H54 (cell line): ENCODE data around the gene RUNX2.

Source experiments
- DNase-seq: peaks from one replicate; pipeline ENCODE4 v3.0.0; 2011; ENCODE audit warnings: low spot score, mixed read lengths; ENCODE audit not compliant: insufficient read length
- FAIRE-seq: peaks from 3 replicates; lab custom pipeline; 2011; peaks lifted over from hg19 to GRCh38; lab: Jason Lieb, UNC
- POLR2A ChIP-seq: IDR thresholded peaks from 2 replicates; pipeline ENCODE4 v1.6.1; 2011; ENCODE audit warnings: low read depth, mild to moderate bottlenecking, low read length

The RUNX2 gene

DNA sequence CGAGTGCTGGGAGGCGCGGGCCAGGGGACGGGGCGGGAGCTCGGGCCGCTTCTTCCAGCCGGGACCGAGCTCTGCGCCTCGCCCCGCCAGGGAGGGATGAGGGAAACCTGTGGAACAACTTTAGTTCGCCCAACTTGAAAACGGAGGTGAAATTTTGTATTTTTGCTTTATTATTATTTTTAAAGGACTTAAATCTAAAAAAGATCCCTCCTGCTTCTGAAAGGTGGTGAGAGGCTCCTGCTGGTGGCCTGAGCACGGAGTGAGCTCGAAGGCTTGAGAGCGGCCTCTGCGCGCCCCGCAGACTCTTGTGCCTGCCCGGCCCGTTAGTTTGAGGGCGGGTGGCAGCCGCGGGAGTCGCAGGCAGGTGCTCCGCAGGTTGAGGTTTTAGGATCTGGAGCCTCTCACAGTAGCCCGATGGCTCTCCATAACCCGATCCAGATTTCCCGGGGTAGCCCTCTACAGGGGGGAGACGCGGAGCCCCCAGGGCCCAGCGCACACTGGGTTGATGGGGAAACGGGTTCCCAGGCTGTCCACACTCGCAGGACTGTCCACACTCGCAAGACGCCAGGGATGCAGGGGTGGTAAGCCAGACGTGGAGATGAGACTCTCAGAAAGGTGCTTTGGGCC is 95.8 kb downstream of the RUNX2 start:
- TF ChIP-seq POLR2A, result no peak
- DNase-seq (no peak), FAIRE-seq (no peak)

DNA sequence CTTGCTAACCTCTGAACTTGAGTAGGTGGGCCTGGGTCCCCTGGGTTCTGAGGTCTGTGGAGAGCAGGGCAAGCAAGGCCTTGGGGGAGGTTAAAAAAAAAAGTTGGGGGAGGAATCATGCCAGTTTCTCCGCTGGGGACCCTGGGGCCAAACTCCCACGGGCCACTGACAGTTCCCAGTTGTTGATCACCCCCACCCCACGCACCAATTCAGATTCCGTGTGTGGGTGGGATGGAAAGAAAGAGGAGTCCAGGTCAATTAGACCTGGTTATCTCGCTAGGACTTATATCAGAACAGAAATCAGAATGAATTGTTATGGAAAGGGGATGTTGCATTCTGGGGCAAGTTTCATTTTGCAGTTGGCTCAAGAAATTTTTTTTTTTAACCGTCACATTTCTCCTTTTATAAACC is 96.3 kb downstream of the RUNX2 start:
- DNase-seq (no peak), FAIRE-seq (no peak)
- no peak for TF ChIP-seq POLR2A

DNA sequence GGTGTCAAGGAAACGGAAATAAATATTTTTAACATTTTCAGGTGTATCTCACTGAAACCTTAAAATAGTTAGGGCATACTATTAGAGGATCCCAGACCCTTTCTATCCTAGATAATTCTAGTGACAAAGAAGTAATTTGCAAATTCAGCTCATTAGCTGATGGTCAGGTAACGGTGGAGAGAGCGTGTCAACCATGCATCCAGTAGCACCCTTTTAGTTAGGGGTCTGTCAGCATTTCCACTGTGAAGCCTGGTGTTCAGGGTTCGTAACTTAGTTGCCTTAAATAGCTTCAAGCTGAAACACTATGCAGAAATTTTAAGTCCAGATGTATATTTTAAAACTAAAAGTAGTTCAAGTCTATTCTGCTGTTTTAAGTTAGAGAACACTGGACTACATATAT is 98.1 kb downstream of the RUNX2 start:
- TF ChIP-seq POLR2A, result no peak
- DNase-seq (no peak), FAIRE-seq (no peak)

DNA sequence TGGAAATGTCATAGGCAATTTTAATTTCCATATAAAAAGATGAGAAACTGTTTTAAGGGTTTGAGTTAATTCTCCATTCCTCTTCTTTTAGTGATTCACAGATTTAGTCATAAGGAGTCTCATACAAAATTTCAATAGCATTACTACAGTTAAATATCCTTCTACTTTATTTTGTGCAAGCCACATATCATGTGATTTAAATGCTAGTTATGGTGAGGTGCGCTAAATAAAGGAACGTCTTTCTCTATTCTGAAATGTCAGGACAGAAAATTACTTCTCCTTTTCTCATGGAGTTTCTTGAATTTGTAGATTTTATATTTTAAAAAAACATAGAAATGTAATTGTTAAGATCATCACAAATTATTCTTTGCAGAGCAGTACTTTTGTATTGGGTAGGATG is 99.6 kb downstream of the RUNX2 start:
- no peak for TF ChIP-seq POLR2A
- no peak for DNase-seq
- peak; percentile 41 for FAIRE-seq

DNA sequence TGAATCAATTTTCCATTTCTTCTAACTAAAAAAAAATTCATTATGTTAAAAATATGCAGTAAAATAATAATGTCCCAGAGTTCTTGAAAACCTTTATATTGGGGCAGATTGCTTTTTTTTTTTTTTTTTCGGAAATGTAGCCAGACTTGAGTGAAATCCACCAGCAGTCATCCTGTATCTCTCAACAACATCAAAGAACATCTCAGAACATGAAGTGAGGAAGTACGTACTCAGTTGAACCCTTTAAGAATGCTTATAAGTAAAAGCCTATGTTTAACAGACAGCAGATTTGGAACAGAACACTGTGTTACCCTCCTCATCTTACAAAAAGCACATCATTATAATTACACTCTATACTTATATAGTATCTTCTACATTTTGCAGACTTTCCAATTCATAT is 100.6 kb downstream of the RUNX2 start:
- no peak for TF ChIP-seq POLR2A
- DNase-seq, result no peak
- FAIRE-seq, result peak; percentile 6

DNA sequence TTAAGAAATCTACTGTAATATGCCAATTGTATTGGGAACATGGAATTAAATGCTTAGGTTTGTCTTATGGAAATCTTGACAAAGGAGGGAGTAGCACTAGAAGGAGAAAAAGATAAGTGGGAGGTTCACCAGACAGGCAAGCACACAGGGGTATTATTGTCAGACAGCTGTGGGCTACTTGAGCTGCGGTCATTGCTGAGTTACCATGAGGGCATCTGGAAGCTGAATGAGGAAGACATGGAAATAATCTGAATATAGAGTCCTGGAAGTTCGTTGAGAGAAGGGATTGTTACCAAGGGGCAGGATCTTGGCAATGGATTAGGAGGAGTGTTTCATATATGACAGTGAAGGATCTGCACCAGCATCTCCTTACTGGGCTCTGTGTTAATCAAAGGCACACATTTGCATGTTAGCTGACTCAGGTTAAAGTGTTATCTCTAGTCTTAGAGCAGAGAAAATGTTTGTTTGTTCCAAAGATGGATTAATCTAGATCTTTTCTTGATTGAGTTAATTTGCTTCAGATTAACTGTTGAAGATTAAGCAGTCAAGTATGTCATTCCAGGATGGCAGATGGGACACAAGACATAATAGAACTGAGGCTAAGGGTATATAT is 102.6 kb downstream of the RUNX2 start:
- no peak for TF ChIP-seq POLR2A
- DNase-seq (no peak), FAIRE-seq (peak; percentile 70)

DNA sequence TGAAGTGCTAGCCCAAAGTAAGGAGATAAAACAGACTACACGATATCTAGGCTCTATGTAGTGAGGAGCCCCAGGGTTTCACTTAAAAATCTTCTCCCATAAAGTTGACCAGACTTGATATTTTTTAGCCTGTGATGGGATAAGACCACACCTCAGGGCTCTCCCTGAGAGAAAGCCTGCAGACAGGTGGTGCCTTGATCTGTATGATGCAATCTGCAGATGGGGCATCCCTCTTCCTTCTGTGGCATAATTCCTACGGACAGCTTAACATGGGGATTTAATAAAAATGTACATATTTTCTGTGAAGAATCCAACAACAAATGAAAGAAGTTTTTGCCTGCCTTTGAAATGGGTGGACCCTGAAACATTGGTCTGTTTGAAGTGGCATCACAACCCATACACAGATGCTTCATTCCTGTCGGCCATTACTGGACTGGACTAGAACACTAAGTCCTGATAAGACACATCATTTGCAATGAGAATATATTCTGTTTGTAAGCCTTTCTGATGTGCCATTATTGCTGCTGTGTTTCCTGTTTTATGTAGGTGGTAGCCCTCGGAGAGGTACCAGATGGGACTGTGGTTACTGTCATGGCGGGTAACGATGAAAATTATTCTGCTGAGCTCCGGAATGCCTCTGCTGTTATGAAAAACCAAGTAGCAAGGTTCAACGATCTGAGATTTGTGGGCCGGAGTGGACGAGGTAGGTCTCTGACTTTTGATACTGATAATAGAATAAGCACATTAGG is 103.4 kb downstream of the RUNX2 start:
- DNase-seq, result no peak
- TF ChIP-seq POLR2A, result no peak
- peak; percentile 88 for FAIRE-seq

DNA sequence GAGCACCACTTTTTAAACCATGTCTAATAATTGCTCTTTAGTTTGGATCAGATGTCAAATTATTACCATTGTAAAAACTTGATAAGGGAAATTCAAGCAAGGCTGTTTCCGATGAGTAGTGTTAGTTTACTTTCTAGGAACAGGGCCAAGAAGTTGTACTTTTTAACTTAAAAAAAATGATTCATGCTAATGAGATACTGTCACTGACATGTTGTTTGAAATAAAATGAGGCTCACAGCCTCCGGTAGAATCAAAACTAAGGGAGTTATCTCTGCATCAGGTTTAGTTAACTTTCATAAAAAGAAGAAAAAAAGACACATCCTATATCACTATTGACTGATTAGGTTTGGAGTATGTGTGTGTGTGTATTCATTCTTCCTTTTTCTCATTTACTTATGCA is 104.8 kb downstream of the RUNX2 start:
- no peak for DNase-seq
- FAIRE-seq, result peak; percentile 87
- no peak for TF ChIP-seq POLR2A

DNA sequence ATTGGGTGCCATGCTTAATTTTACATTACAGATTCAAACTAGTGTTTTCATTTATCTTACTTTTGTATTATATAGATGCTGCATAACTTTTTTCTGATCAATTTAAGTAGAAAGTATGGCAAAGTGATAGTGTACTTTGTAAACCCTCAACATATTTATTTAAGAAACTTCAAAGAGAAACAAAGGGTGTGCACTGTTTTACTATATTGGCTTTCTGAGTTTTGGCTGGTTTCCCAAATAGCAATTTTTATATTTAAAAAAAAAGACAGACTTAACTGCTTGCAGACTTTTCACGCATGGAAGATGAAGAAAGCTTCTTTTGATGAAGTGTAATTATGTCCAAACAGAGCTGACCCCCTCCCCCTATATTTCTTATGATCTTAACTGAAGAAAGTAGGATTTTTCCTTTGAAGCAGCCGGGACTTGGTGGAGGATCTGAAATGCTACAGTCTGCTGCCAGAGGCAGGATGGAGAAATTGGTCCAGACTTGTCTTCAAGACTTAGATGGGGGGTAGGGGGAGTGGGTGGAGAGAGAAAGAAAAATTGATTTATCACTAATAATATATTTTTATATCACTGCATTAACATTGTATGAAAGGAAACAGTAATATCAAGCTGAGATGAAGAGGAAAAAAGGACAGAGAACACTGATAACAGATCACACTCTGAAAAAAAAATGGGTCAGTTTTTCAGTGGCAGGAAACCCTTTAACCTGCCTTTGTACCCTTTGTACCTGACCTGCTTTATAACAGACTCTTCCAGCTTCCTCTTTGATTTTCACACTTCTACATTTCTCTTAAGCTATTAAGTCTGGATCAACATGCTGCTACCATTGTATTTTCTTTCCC is 105.6 kb downstream of the RUNX2 start:
- FAIRE-seq (no peak), DNase-seq (no peak)
- no peak for TF ChIP-seq POLR2A

DNA sequence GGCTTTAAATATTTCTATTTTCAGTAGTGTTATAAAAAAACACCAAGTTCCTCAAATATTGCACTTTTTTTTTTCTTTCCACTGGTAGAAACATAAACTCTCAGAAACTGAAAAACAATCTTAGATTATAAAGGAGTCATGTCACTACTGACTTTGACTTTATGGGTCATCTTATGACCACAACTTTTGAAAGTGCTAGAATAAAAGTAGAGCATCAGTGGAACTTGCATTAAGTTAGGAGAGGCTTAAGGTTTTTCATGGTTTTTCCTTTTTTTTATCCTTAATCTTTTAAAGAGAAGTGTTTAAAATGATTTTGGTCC is 106.2 kb downstream of the RUNX2 start:
- DNase-seq (no peak), FAIRE-seq (no peak)
- no peak for TF ChIP-seq POLR2A

DNA sequence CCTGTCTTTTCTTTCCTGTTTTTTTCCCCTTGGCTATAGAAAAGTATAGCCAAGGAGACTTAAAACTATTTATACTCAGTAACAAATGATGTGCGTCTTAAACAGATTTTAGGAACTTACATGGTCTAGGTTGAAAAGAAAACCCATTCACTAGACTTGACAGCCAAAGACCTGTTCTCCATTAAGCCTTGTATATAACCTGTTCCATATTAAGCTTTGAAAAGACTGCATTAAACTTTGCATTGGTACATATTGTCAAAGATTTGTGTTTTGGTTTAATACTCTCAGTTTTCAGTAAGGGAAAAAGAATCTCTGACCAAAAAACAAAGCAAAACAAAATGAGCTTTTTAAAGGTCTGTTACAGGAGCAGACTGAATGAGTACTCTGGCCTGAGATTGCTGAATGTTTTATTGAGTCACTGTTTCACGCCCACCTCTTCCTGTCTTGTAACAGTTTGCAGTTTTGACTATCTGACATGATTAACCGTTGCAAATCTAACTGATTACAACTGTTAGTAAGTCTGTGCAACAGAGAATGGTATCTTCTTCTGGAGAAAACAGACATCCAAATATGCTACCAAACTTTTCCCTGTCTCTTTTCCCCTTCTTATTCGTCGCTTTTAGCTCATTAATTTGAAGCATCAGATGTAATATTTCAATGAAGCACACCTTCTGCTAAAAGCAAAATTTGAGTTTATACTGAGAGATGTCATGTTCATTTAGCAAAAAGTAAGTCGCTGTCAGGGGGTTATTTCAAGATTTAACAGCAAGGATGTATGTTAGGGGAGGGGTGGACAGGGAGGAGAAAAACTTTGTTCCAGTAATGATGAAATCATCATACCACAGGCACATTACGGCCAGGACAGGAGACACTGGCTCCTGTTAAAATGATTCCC is 108.7 kb downstream of the RUNX2 start:
- FAIRE-seq, result peak; percentile 99

DNA sequence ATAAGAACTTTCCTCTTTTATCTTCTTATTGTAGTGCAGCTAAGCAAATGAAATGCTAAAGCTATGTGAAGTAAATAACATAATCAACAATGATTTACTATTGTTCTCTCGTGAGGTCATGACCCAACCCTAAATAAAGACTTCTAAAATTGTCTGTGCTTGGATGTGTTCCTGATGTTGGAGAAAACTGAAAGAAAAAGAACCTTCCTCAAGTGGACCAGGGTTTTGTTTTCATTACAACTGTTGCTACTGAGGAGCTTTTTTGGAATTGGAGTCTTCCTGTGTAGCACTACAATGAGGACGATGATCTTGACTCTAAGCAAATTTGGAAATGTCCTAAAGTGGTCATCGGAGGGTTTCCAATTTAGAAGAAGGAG is 109.3 kb downstream of the RUNX2 start:
- FAIRE-seq, result no peak
- no peak for DNase-seq

More for the DNA sequence above, 108.7 kb downstream of the RUNX2 start:
- TF ChIP-seq POLR2A, result no peak
- no peak for DNase-seq

DNA sequence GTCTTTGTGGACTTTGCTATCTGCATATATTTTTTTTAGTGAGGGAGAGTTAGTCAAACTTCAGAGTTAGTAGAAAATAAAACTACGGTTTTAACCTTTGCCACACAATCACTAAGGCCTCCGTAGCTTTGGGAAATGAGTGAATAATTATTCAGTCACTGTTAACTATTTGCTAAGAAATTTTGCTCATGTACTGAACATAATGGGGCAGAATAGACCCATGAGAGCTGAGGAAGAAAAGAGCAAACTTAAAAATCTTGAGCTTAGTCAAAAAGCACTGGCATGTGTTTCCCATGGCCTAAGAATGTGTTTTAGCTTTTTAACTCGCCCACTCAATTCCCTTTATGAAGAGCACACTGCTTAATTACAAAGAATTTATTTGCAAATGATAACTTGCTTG is 110.0 kb downstream of the RUNX2 start:
- TF ChIP-seq POLR2A, result no peak
- DNase-seq (no peak), FAIRE-seq (peak; percentile 30)

More for the DNA sequence above, 109.3 kb downstream of the RUNX2 start:
- no peak for TF ChIP-seq POLR2A
